Kidney epithelial cell (primary cell): Measurements from ENCODE around the gene CTSL. TPM values are rescaled to one million over a fixed set of nuclear protein-coding genes. Genes with fewer than 3 reads are reported as not detected.
A peak's percentile ranks its signal among the peaks of the same experiment; 100 is the strongest.

Source experiments
- DNase-seq: peaks from one replicate; pipeline ENCODE4 v3.0.0-alpha.2; 2010; ENCODE audit warnings: low read depth
- H3K27me3 ChIP-seq: 2 replicates; pipeline ENCODE4 v1.6.0; 2011; ENCODE audit warnings: low read length; ENCODE audit not compliant: control insufficient read depth, insufficient read depth
- H3K36me3 ChIP-seq: 2 replicates; pipeline ENCODE4 v1.5.1; 2011; ENCODE audit warnings: low read length; ENCODE audit not compliant: control insufficient read depth, insufficient read depth
- H3K4me3 ChIP-seq: 2 replicates; pipeline ENCODE4 v1.5.1; 2011; ENCODE audit warnings: low read depth, mild to moderate bottlenecking, control low read depth, low read length
- total RNA-seq: library from RNA; depleted of rRNA; stranded (reverse); fragments of >200 nt; gene quantifications from 2 replicates; pipeline ENCODE4 v1.2.3, GENCODE V29; 2015
- TF ChIP-seq, protein P1 (sequence below): IDR thresholded peaks from 2 replicates; pipeline ENCODE4 v1.5.1; 2011; ENCODE audit warnings: mild to moderate bottlenecking, moderate library complexity, low read length, control low read depth, inconsistent platforms; ENCODE audit not compliant: insufficient read depth, poor library complexity, severe bottlenecking

The CTSL gene
- total RNA-seq = 85.2 and 117 TPM in 2 replicates

DNA sequence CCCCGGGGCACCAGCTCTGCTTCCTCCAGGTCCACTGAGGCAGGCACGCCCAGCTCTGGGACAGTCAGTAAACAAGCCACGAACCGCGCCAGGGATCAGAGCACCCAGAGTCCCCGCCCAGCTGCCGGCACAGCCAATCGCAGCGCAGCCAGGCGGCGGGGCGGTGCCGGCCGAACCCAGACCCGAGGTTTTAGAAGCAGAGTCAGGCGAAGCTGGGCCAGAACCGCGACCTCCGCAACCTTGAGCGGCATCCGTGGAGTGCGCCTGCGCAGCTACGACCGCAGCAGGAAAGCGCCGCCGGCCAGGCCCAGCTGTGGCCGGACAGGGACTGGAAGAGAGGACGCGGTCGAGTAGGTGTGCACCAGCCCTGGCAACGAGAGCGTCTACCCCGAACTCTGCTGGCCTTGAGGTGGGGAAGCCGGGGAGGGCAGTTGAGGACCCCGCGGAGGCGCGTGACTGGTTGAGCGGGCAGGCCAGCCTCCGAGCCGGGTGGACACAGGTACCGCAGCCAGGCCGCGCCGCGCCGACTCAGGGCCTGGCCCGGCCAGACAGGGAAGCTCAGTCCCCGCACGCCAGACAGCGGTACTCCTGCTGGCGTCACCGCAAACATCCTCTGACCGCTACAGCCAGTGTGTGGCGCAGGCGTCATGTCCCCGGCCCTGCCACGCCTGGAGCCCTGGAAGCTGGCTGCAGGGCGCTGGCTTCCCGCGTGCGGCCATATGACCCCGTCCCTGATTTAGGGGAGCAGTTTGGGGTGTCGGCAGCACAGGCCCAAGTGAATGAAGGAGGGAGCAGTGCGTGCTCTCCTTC, at the start of gene CTSL:
CTSL (plus strand) TSS at position 220 of the 810 bp plus-strand sequence. CDS start 1,485 bp downstream, outside the sequence.
- H3K4me3 ChIP-seq = peak within 1 kb of the TSS; percentile 79
- TF ChIP-seq, protein P1, sequence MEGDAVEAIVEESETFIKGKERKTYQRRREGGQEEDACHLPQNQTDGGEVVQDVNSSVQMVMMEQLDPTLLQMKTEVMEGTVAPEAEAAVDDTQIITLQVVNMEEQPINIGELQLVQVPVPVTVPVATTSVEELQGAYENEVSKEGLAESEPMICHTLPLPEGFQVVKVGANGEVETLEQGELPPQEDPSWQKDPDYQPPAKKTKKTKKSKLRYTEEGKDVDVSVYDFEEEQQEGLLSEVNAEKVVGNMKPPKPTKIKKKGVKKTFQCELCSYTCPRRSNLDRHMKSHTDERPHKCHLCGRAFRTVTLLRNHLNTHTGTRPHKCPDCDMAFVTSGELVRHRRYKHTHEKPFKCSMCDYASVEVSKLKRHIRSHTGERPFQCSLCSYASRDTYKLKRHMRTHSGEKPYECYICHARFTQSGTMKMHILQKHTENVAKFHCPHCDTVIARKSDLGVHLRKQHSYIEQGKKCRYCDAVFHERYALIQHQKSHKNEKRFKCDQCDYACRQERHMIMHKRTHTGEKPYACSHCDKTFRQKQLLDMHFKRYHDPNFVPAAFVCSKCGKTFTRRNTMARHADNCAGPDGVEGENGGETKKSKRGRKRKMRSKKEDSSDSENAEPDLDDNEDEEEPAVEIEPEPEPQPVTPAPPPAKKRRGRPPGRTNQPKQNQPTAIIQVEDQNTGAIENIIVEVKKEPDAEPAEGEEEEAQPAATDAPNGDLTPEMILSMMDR = peak; percentile 39
- no peak for DNase-seq
- no peaks in the 10 kb centered on the region for H3K27me3 ChIP-seq
- H3K36me3 ChIP-seq = no peaks in the 10 kb centered on the region

DNA sequence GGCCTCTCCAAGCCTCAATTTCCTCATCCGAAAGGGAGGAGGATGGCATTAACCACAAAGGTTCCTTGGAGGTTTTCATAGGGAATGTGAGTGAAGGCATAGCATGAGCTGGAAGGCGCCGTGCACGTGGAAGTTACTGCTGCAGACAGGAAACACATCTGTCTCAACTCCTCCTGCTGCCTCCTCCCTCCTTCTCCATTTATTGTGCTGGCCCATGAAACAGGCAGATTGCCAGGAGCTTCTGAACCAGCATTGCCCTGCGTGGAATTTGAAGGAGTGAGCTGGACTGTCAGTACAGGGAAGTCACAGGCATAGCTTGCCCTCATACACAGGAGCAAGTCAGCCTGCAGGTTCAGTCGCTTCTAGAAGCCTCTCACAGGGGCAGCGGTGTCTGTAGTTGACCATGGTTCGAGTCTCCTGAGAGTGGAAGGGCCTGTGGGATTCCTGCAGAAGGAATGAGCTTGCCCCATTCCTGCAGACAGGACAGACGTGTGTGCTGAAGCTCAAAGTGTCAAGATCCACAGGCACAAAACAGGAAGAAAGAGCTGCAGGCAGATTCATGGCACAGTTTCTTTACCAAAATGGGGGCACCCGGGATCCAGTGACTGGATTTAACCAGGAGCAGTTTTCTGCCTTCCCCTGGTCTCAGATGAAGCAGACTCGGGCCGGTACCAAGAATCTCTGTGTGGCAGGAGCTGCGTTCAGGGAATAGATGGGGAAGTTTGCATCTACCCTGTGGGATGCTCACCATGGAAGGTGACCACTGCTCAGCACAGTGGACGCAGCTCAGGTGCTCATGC, 48.7 kb upstream of the CTSL start:
- Histone ChIP-seq H3K4me3 (no peak overlapping the region), H3K27me3 (no peaks in the 10 kb centered on the region), H3K36me3 (peaks cover 1% of the 10 kb centered on the region)
- DNase-seq = no peak
- TF ChIP-seq, protein P1 = no peak

DNA sequence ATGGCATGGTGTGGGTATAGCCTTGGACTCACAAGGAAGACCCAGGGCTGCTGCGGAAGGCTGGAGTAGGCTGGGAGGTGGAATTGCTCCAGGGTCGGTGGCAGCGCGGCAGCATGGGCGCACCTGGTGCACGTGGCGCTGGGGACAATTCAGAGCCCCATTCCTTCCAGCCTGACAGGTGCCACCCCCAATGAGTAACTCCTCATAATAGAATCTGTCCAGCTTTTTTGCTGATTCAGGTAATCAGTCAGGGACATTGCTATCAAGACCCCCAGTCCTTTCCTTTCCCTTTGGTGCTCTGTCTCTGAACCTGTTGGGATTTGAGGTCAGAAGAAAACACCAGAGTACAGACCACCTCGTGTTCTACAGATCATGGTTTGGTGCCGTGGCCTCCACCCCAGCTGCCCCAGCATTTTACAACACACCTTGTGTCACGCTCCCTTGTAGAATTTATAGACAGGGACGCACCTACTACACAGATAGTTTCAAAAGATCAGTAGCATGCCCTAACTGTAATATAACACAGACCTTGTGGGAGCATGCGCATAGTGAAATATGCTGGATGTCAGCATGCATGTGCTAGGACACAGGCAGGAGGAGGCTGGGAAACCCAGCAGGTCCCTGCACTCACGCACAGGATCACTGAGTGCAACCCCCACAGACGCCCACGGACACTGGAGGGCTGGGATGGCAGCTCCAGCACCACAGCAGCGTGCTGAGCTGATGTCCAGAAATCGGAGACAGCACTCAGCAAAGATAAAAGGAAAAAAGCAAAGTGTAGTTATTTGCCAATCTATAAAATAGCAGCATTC, 47.9 kb upstream of the CTSL start:
- no peak overlapping the region for H3K4me3 ChIP-seq
- TF ChIP-seq, protein P1 = no peak
- no peak for DNase-seq
- H3K27me3 ChIP-seq = no peaks in the 10 kb centered on the region
- H3K36me3 ChIP-seq = peaks cover 1% of the 10 kb centered on the region

DNA sequence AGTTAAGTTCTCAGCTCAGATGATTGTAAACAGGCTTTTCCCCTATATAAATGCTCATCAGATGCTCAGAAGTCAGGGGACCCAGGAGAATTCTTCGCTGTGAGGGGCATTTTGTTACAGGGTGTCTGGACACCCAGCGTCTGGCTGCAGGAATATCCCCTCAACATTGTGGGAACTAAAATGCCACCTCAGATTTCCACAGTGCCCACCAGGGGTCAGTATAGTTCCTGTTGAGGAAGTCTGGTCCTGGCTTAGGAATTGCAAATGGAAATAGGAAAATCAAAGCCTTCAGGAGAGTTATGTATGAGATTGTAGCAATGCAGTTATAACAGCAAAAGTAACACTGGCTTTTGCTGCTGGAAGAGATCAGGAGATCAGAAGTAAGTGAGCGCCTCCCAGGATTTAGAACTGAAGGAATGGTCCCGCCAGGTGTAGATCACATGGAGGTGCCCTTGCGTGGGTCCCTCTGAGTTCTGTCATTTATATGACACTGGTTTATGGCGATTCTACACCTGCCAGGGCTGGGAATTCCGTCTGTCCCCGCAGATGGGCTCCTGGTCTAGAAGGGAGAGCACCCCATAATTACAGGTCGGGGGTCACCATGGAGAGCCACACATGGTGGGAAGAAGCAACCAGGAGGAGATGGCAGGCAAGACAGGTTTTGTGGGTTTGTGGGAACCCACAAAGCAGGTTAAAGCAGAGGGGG, 47.1 kb upstream of the CTSL start:
- TF ChIP-seq, protein P1 = peak; percentile 82
- Histone ChIP-seq H3K36me3 (peaks cover 1% of the 10 kb centered on the region), H3K27me3 (no peaks in the 10 kb centered on the region), H3K4me3 (no peak overlapping the region)
- DNase-seq = peak; percentile 38
